ENCODE data around the gene NCAPH2.
A peak's percentile ranks its signal among the peaks of the same experiment; 100 is the strongest.

The NCAPH2 gene

DNA sequence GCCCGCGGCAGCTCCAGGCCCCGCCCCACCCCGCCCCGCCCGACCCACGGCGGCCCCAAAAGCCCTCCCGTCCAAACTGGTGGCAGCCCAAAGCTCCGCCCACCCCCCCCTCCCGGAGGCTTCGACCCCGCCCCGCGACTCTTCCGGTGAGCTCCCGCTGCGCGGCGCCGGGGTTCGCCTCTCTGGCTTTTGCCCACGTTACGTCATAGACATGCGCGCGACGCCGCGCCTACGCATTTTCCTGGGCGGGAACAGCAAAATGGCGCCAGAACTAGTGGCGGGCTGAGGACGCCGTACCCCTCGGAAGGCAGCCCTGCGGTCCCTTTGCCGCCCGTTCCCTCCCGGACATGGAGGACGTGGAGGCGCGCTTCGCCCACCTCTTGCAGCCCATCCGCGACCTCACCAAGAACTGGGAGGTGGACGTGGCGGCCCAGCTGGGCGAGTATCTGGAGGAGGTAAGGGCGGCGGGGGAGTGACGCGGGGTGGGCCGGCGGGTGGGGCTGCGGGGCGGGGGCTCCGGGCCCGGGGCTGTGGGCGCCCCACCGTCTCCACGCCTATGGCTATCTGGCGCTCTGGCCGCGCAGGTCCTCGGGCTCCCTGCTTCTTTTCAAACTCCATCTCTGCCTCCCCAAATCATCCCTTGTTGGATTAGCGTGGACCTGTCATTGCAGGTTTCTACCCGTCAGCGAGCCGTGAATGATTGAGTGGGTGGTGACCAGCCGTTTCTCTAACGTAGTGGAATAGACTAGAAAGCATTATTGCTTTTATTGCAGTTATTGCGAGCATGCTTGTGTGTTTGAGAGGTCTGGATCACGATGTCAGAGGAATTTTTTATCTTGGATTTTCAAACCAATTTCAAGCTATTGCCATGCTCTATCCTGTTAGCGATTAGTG lies at the start of gene NCAPH2:
TSS of gene NCAPH2 (plus strand) at position 234 of the 894 bp plus-strand sequence. CDS start at position 348, 114 bp downstream.
- peak; percentile 96 for DNase-seq (ENCODE audit: low read depth)

DNA sequence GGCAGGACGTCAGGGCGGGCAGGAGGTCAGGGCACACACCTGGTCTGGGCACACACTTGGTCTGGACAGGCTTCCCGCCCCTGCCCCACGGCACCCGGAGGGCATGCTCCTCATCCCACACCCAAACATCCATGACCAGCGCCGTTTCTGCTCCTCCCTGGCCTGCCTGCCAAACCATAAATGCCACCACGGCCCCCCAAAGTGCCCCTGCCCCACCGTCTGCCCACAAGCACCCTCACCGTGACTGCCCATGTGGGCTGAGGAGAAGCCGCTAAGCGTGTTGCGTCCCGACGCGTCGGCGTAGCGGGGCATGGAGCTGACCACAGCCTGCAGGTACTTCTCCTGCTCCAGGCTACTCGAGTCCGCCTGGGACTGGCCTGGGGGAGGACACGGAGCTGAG lies 49.0 kb upstream of the NCAPH2 start:
- no peak for DNase-seq (ENCODE audit: low read depth)

DNA sequence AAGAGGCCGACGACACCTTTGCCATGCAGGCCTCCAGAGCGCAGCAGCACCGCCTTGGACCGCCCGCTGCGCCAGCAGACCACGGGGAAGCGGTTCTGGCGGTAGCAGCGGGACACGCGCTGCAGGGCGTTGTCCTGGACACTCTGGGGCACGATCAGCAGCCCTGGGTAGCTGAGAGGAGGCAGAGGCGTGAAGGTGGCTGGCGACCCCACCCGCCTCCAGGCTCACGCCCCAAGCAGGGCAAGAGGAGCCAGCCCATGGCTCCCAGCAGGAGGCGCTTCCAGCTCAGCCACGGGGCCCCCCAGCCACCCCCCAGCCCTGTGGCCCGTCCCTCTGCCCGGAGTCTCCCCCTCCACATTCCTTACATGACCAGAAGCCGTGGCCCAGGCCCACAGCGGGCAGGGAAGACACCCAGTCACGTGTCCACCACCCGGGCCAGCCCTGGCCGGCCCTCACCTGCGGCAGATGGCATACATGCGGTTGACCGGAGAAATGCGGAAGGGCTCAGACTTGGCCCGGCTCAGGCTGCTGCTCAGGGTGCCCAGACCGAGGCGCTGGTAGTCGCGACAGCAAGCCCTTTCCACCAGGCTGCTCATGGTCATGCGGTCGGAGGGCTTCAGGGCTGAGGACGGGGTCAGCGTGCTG lies 48.4 kb upstream of the NCAPH2 start:
- no peak for DNase-seq (ENCODE audit: low read depth)

DNA sequence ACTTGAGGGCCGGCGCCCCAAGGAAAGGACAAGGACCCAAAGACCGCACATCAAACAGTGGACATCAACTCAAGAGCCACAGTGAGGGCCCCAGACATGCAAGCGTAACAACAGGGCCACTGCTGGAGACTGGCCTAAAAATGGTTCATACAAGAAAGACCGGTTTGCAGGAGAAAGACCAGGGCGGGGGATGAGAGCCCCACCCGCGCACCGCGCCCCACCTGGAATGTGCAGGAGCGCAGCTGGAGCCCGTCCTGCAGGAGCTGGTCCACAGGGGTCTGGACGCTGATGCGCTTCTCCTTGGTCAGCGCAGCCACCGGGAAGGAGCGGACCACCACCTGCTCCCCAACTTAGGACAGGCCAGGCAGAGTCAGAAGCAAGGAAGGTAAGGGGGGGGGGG lies 47.1 kb upstream of the NCAPH2 start:
- DNase-seq (ENCODE audit: low read depth): no peak

DNA sequence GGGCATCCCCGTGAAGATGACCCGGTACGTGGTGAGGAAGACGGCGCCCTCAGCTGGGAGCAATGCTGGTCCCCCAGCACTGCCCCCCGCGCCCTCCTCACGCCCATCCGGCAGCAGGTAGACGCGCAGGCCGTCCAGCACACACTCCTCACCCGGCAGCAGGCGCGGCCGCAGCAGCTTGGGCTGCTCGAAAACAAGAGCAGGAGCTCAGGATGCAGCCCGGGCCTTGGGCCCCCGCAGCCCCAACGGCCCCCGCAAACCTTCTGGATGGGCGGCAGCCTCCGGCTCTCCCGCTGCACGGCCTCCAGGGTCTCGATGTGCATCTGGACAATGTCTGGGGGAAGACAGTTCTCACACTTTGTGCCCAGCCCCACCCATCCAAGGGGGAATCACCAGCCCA lies 46.5 kb upstream of the NCAPH2 start:
- DNase-seq (ENCODE audit: low read depth): no peak

DNA sequence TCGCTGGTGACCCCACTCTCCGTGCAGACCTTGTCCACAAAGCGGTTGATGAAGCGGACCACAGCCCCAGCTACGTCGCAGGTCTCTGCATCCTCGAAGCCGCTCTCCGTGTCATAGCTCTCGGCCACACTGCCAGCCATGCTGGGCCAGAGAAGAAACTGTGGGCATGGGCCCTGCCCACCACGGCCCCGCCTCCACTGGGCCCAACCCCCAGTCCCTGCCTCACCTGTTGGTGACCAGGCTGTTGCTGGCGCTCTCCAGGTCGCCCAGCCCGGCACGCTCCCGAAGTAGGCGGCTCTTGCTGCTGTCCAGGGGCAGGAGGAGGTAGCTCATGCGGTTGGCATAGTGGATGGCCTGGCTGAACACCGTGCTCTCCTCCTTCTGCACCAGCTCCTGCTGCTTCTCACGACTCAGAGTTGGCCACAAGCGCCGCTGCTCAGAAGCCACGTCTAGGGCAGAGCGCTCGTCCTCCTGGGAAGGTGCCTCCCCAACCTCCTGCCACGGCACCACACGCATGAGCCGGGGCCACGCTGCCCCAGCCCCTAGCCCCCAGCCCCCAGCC lies 46.0 kb upstream of the NCAPH2 start:
- DNase-seq (ENCODE audit: low read depth): no peak

DNA sequence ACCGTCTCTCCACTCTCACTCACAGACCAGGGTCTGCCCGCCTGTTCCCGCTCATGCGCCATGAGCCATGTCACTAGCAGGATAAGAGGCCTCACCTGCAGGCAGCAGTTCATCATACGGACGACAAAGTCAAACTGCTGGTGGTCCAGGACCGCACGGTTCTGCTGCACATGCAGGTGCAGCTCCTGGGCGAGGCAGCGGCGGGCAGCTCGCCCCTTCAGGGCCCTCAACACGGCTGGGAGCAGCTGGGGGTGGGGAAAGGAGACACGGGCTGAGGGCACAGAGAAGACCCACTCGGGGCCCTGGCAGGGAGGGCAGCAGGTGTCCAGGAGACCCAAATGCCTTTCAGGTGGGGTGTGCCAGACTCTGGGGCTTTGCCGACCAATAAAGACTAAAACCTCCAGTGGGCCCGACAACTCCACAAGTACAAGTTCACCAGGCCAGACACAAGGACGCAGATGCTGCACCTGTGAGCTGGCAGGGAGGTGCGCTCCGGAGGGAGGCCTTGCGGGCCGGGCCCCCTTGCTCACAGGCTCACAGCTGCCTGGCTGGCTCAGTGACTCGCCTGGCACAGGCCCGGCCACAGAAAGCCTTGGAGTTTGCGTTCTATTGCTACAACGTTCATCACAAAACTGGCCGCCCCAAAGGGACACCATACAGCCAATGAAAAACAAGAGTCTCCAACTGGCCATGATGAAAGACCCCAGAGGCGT lies 44.7 kb upstream of the NCAPH2 start:
- no peak for DNase-seq (ENCODE audit: low read depth)

DNA sequence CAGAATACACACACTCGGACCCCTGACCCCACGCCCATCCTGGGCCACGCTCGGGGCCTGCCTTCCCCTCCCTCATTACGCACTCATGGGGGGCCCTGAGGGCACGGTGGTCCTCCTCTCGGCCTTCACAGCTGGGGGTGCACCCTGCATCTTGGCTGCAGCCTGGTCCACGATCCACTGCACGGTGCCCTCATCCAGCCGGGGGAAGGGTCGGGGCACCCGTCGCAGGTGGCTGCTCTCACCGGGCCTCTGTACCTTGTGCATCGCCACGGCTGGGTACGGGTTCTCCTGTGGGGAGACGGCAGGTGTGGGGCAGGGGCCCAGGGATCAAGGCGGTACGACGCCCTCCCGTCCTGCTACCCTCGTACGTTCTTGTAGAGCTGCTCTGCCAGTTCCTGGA lies 43.6 kb upstream of the NCAPH2 start:
- no peak for DNase-seq (ENCODE audit: low read depth)

DNA sequence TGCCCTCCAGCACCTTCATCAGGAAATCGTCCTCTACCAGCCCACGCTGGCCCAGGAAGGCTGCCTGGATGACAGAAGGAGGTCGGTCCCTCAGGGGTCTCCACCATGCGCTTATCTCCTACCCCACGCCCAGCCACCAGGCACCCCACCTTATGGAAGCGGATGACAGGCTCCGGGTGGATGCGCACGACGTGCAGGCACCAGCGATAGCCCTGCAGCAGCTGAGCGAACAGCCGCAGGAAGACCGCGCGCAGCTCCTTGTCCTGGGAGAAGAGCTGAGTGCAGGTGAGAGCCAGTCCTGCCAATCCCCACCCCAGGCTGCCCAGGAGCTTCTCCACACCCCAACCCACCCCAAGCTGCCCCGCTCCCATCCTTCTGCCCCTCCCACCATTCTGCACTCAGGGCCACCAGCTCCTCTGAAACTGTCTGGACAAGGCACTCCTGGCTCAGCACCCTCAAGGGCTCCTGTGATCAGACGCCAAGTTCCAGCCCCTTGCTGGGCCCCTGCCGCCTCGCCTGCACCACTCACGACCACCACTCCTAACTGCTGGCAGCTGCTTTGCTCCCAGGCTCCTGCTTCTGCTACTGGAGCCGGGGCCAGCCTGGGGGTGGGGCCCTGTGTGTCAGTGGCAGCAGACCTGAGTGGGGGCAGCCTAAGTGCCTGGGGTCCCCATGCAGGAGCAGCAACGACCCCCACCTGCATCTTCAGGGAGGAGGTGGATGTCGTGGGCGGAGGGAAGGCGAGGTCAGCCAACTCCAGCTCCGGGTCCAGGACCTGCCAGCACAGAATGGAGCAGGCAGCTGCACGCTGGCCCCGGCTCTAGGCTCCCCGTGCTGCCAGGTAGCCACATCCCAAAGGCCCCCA lies 42.7 kb upstream of the NCAPH2 start:
- no peak for DNase-seq (ENCODE audit: low read depth)

DNA sequence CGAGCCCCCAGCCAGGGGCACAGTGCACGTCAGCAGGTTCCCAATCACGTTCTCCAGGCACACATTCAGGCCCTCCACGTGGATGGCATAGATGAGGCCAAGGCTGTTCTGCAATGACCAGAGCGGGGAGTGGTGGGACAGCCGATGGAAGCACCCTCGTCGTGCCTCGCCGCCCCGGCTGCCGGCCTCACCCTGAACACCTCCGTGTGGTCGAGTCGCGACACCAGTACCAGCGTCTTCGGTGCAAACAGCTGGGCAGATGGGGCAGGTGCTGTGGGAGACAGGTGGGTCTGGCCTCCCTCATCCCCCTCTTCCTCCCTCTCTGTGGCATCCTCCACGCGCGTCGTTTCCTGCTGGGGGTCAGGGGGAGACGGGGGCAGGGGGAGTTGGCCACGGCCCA lies 40.7 kb upstream of the NCAPH2 start:
- DNase-seq (ENCODE audit: low read depth): no peak

DNA sequence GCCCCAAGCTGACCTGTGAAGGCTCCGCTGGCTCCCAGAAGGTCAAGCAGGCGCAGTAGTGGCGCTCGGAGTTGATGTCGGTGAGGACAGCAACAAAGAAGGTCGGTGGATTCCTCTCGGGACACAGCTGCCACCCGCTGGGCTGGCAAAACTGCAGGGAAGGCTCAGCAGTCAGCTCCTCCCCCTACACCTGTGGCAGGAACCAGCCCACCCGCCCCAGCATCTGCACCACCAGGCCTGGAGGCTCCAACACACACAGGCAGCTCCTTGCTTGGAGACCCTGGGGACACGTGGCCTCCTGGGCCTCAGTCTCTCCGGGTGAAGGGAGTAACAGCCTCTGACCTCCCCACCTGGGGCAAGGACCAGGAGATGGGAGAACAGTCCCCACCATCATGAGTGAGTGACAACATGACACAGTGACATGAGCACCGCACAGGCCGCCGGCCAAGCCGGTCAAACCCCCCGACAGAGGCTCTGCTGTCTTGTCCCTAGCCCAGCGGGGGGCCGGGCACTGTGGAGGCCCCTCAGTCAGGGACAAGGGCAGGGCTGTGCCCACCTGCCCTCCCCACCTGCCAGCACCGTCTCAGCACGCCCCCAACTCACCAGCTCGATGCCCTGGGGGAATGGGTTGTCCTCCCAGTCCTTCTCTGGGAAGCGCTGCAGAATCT lies 40.1 kb upstream of the NCAPH2 start:
- DNase-seq (ENCODE audit: low read depth): no peak

DNA sequence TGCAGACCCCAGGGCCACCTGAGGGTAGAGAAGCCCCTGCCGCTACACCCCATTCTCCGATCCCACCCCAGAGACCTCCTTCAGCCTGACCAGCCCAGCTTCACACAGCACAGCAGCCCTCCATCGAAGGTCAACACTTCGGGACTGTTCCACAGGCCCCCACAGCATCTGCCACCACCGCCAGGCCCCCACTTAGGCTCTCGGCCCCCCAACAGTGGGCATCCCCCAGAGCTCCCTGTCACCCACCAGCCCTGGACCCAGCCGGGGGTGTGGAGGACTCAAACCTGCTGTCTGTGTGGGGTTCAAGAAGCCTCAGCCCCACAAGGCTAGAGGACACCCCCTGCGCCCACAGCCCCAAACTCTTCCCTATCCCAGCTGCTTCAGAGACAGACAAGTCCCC lies 39.4 kb upstream of the NCAPH2 start:
- no peak for DNase-seq (ENCODE audit: low read depth)

DNA sequence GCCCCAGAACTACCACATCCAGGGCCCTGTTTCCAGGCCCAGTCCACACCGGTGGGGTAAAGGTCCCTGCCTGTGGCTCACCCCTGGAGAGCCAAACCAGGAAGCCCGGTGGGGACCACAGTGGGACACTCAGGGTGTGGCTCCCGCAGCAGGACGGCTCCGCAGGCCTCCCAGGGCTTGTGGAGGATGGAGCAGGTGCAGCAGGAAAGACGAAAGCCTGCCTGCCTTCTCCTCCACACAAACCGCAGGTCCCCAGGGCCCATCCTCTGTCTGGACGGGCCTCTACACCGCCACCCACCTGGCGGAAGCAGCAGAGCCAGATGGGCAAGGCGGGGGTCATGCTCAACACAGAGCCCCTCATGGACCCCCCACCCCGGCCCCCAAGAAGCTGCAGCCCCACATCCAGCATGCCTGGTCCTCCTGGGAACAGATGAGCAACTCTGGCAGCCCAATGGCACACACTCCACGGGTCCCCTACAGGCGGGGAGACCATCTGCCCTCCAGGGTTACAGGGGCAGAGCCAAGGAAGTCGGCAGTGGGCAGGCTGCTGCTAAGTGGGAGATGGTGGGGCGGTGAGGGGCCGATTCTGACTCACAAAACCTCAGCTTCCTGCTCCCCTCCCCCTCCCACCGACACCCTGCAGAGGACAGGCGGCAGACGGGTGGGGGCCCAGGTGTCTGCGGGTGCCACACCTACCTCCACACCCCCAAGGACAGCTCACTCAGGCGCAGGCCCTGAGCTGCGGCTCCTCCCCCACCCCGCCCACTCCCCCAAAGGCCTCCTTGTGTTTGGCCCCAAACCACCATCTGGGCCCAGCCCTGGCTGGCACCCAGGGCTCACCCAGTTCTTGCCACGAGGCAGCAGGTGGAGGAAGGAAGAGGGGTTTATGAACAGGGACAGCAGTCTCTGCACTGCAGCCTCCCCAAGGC lies 38.4 kb upstream of the NCAPH2 start:
- DNase-seq (ENCODE audit: low read depth): peak; percentile 99

DNA sequence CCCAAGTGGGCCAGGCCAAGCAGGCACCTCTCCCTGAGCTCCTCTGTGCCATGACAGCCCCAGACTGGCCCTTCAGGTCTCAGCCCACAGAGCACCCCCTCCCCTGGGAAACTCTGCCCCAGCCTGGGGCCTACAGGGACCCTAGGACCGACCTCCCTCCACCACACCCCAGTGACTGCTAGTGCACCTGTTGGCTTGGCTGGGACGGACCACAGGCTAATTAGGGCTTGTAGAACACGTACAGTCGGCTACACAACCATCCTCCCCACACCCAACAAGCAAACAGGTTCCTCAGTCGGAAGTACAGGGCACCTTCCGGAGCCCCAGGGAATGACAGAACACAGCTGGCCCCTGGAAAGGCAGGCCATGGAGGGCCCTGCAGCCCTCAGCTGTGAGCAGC lies 37.5 kb upstream of the NCAPH2 start:
- no peak for DNase-seq (ENCODE audit: low read depth)

DNA sequence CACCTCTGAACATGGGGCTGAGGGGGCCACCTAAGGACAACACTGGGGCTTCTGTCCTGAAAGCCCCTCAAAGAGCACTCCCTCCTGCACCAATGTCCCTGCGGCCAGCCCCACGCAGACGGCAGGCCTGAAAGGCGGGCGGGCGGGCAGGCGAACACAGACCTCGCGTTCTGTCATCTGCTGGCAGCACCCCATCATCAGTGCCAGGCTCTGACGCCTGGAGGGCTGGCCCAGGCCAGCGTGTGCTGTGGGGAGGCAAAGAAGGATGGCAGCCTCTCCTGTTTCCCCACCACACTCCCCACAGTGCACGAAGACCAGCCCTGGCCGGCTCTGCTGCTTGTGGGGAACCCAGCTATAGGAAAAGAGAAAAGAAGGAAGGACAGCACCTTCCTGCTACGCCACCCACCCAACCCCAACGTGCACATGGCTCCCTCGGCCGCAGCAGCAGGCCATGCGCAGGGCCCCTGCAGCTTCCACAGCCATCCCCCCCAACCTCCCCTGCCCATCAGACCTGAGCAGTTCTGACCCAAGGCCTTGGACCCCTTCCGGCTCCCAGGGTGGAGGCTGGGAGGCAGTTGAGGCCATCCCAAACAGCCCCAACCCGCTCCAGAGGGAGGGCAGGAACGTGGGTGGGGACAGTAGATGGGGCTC lies 36.7 kb upstream of the NCAPH2 start:
- DNase-seq (ENCODE audit: low read depth): no peak

DNA sequence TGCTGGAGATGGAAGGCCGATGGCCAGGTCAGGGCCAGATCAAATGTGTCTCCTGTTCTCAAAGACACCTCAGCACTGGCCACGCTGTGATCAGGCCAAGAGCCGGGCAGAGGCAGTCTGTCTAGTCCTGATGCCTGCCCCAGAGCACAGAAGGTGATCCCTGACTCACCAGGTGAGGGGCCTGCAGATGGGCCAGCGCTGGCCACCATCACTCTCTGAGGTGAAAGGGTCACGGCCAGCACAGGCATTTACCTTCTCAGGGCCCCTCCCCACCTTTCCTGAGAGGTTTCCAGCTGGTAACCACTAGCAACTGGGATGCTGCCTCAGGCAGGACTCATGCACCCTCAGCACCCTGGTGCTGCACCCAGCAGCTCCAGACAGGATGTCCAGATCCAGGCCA lies 36.1 kb upstream of the NCAPH2 start:
- no peak for DNase-seq (ENCODE audit: low read depth)

DNA sequence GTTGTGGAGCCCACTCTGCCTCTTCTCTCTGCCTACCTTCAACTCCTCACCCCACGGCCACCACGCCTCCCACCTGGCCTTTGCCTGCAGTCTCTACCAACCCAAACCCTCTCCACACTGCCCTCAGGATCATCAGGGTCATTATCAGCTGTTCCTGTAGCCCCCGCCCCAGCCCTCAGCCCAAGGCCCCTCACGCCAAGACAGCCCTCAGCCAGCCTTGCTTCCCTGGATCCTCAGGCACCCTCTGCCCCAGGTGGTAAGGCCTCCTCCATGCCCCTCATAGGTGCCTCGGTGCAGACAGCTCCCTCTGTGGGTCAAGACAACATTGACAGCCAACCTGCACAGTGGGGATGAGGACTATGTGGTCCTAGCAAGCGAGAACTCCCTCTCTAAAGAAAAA lies 34.9 kb upstream of the NCAPH2 start:
- peak; percentile 30 for DNase-seq (ENCODE audit: low read depth)

DNA sequence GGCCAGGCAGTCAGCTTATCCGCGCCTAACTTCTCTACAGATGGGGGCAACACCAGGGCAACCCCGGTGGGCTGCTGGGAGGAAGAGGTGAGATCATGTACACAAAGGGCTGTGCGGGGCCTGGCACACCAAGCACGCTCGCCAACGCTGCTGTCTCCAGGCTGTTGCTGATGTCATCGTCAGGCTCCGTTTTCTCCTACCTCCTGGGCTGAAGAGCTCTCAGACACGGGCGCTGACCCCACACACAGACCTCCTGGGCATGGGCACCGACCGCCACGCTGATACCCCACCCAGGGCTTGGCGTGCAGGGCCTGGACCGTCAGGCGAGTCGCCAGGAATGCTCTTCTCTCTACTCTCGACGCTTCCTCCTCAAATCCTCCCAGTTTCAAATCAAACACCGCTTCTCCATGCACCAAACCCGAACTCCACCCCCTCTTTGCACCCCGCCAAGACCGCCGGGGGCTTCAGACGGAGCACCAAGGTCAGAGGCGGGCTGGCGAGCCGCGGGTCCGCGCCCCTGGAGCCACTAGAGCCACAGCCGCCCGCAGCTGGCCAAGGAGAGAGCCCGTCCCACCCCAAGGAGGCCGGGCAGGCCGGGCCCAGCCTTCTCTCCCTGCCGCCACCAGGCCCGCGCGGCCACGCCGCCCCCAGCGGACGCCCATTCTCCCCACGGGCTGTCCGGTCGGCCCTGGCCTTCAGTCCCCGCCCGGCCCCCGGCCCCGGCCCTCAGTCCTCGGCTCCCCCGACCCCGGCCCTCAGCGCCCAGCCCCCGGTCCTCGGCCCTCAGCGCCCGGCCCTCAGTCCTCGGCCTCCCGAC lies 34.0 kb upstream of the NCAPH2 start:
- no peak for DNase-seq (ENCODE audit: low read depth)
